HUES64 (cell line): ENCODE results near the gene RDH5.
A peak's percentile ranks its signal among the peaks of the same experiment; 100 is the strongest.

Source experiments
- H3K27ac ChIP-seq: 2 replicates; pipeline ENCODE4 v1.7.0; 2013; ENCODE audit warnings: low read depth, low read length, inconsistent platforms
- H3K27me3 ChIP-seq: 2 replicates; pipeline ENCODE4 v1.6.1; 2013; ENCODE audit warnings: mild to moderate bottlenecking, low read length; ENCODE audit not compliant: insufficient read depth
- H3K36me3 ChIP-seq: 2 replicates; pipeline ENCODE4 v1.6.1; 2013; ENCODE audit warnings: mild to moderate bottlenecking, low read length; ENCODE audit not compliant: insufficient read depth
- H3K4me1 ChIP-seq: 2 replicates; pipeline ENCODE4 v1.6.1; 2013; ENCODE audit warnings: mild to moderate bottlenecking, low read length, moderate library complexity; ENCODE audit not compliant: insufficient read depth
- H3K4me3 ChIP-seq: 2 replicates; pipeline ENCODE4 v1.5.1; 2013; ENCODE audit warnings: mild to moderate bottlenecking, low read length, moderate library complexity
- H3K9ac ChIP-seq: 2 replicates; pipeline ENCODE4 v1.6.1; 2013; ENCODE audit warnings: mild to moderate bottlenecking, low read depth, low read length
- H3K9me3 ChIP-seq: 2 replicates; pipeline ENCODE4 v1.6.1; 2013; ENCODE audit warnings: low read depth, low read length; ENCODE audit not compliant: insufficient read depth
- WGBS: fragments of 150-250, 120-280 bp; methylation state at CpG from one replicate; pipeline ENCODE4 v1.1.7; 2013; ENCODE audit warnings: missing lambda C conversion rate; 5-methylcytosine and 5-hydroxymethylcytosine counted together

Gene RDH5

GRCh38 chr12:55723516-55724225 lies 3.5 kb downstream of the RDH5 start:
- 92% methylated on average over 10 of the region's 10 CpGs for WGBS

DNA sequence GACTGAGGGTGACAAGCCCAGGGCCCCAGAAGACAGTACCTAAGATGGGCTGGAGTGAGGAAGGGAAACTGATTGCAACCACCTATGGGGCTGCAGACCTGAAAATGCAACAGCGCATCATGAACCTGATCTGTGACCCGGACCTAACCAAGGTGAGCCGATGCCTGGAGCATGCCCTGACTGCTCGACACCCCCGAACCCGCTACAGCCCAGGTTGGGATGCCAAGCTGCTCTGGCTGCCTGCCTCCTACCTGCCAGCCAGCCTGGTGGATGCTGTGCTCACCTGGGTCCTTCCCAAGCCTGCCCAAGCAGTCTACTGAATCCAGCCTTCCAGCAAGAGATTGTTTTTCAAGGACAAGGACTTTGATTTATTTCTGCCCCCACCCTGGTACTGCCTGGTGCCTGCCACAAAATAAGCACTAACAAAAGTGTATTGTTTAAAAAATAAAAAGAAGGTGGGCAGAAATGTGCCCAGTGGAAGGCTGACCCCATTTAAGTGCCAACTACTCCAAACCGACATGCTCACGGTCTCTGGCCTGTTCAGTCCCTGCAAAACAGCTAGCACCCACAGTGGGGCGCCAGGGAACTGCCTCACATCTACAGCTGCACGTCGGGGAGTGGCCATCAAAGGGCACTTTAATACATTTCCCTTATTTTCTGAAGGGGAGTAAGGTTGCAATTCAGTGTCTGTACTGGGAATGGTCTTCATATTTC lies 4.2 kb downstream of the RDH5 start:
- H3K4me3 ChIP-seq = no peak overlapping the region
- no peak overlapping the region for H3K27ac ChIP-seq
- peaks cover 7% of the 10 kb centered on the region; the same call in 1 of the 2 replicates for H3K4me1 ChIP-seq
- WGBS = 72% methylated on average over 11 of the region's 11 CpGs
- H3K27me3 ChIP-seq = no peaks in the 10 kb centered on the region
- no peak overlapping the region for H3K9ac ChIP-seq
- no peaks in the 10 kb centered on the region for H3K9me3 ChIP-seq
- H3K36me3 ChIP-seq = peaks cover 36% of the 10 kb centered on the region

More at GRCh38 chr12:55723516-55724225, 3.5 kb downstream of the RDH5 start:
- Histone ChIP-seq H3K36me3 (peaks cover 36% of the 10 kb centered on the region), H3K4me3 (no peak overlapping the region), H3K4me1 (peaks cover 14% of the 10 kb centered on the region; the same call in 1 of the 2 replicates), H3K9ac (no peak overlapping the region), H3K9me3 (no peaks in the 10 kb centered on the region), H3K27ac (no peak overlapping the region), H3K27me3 (no peaks in the 10 kb centered on the region)

DNA sequence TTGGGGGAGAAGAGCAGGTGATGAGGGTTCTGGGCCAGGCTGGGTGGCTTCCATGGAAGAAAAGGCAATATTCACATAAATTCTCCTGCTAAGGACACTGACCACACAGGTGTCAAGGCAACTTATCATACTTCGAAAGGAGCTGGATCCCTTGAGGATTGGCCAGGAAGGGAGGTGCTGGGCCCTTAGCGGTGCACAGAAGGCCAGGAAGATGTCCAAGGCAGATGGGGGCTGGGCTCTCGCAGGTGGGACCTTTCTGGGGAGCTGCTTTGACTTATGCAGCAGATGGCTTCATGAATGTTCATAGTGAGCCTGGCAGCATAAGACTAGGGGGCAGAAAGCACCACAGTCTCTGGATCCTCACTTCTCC lies 4.7 kb downstream of the RDH5 start:
- Histone ChIP-seq H3K27ac (no peak overlapping the region), H3K36me3 (peaks cover 36% of the 10 kb centered on the region), H3K4me3 (no peak overlapping the region), H3K9me3 (no peaks in the 10 kb centered on the region), H3K4me1 (peaks cover 7% of the 10 kb centered on the region; the same call in 1 of the 2 replicates), H3K27me3 (no peaks in the 10 kb centered on the region), H3K9ac (no peak overlapping the region)
- WGBS = 87% methylated on average over 3 of the region's 3 CpGs

- Histone ChIP-seq H3K36me3 (peaks cover 36% of the 10 kb centered on the region), H3K27ac (no peak overlapping the region)
- 87% methylated on average over 3 of the region's 3 CpGs for WGBS
Observed at GRCh38 chr12:55725556-55725955, 5.4 kb downstream of the RDH5 start.

GRCh38 chr12:55726971-55727370 lies 6.8 kb downstream of the RDH5 start:
- Histone ChIP-seq H3K27ac (no peak overlapping the region), H3K4me1 (peaks cover 14% of the 10 kb centered on the region; the same call in 1 of the 2 replicates), H3K36me3 (peaks cover 36% of the 10 kb centered on the region), H3K4me3 (peak overlapping the region; percentile 69; the same call in 1 of the 2 replicates), H3K9ac (no peak overlapping the region), H3K27me3 (no peaks in the 10 kb centered on the region), H3K9me3 (no peaks in the 10 kb centered on the region)
- WGBS = 76% methylated on average over 10 of the region's 10 CpGs

More at GRCh38 chr12:55725556-55725955, 5.4 kb downstream of the RDH5 start:
- no peaks in the 10 kb centered on the region for H3K9me3 ChIP-seq
- H3K4me3 ChIP-seq = no peak overlapping the region
- peaks cover 11% of the 10 kb centered on the region; the same call in 1 of the 2 replicates for H3K4me1 ChIP-seq
- H3K27me3 ChIP-seq = no peaks in the 10 kb centered on the region
- no peak overlapping the region for H3K9ac ChIP-seq

DNA sequence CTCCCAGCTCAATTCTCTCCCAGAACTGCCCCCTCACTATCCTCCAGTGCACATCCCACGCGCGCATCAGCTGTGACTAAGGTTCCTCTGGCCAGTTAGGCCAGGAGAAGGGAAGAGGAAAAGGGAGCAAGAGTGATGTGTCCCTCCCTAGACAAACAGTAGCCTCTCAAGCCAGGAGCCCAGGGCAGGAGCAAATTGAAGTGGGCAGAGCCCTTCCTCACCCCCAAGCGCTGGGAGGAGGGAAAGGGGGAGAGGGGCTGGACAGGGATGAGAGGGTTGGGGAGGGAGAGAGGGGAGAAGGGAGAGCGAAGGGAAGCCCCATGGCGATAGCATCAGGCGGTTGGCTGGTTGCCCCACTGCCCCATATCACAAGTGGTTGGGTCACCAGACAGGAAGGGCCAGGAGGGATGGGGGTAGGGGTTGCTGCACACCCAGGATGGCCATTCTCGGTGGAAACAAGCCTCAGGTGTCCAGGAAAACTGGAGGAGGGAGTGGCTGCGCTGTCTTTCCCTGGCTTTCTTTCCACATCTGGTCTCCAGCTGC lies 7.5 kb downstream of the RDH5 start:
- H3K4me1 ChIP-seq = peaks cover 14% of the 10 kb centered on the region; the same call in 1 of the 2 replicates
- peaks cover 36% of the 10 kb centered on the region for H3K36me3 ChIP-seq
- H3K27ac ChIP-seq = peak overlapping the region; percentile 98; the same call in 1 of the 2 replicates
- H3K4me3 ChIP-seq = peak overlapping the region; percentile 69
- H3K9ac ChIP-seq = peak overlapping the region; percentile 71
- H3K27me3 ChIP-seq = no peaks in the 10 kb centered on the region
- WGBS = 6% methylated on average over 9 of the region's 9 CpGs
- no peaks in the 10 kb centered on the region for H3K9me3 ChIP-seq

DNA sequence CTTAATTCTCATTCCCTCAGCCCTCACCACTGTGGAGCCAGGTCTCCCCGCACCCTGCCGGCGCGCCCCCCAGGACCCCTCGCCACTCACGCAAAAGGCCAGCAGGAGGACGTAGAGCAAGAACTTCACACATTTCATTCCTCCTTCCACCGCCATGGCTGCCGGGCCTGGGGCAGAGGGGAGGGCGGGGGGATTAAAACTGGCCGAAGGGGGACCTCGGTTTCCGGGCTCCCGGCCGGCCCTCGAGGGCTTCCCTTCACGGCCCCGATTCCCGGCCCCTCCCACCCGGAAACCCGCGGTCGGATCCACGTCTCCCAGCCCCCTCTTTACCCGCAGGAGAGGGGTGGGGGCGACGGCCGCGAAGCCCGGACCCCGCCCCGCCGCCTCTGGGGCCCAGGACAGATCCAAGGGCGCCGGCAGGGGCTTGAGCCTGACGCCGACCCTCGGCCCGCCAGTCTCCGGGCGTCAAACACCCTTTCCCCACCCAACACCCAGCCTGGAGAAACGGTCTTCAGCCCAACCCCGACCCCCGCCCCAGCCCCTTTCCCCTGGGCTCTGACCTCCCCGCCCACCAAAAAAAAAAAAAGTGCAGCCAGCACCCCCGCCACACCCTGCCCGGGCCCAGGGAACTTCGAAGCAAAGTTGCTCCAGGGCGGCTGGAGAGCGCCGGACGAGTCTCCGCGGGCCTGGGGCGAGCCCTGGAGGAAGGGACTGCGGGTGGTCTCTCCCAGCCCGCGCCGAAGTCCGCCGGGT lies 8.2 kb downstream of the RDH5 start:
- H3K27me3 ChIP-seq = no peaks in the 10 kb centered on the region
- under 1% methylated on average over 58 of the region's 61 CpGs for WGBS
- peak overlapping the region; percentile 98 for H3K27ac ChIP-seq
- no peaks in the 10 kb centered on the region for H3K9me3 ChIP-seq
- H3K4me1 ChIP-seq = peaks cover 14% of the 10 kb centered on the region; the same call in 1 of the 2 replicates
- H3K9ac ChIP-seq = peak overlapping the region; percentile 71
- peaks cover 31% of the 10 kb centered on the region for H3K36me3 ChIP-seq
- peak overlapping the region; percentile 69 for H3K4me3 ChIP-seq

DNA sequence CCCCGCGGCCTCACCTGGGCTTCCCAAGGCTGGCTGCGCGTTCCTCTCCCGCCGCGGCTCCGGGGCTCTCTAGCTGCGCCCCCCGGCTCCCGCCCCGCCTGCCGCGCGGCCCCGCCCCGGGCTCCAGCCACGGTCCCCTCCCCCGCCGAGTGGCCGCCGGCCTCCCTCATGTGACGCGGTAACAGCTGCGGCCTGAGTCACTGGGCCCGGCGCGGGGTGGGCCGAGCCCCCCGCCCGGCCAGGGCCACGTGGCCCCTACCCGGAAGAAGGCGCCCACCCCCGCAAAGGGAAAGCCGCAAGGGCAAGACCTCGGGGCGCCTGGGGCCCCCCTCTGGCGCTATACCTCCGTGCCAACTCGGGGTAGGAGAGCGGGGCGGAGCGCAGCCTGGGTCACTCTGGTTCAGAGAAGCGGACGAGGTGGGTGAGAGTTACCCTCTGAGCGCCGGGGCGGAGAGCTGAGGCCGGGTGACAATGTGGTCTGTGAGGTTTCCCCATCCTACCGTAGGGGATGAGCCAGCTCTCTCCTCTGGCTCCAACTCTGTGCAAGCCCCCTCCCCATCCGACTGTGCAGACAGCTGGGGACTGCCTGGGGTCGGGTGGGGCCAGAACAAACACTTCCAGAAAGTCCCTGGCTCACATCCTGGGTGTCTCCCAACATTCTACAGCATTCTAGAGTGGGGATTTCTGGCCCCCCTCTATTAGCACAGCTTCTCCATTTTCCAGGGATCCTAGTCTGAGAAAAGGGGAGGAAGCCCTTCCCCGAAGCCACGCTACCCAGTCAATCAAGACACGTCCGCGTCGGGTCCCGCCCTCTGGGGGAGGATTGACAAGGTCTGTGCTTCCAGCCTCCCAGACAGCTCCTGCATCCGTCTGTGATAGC lies 9.0 kb downstream of the RDH5 start, which contains the start of gene CD63:
TSS of gene CD63 (minus strand) at position 71 of the 880 bp plus-strand sequence. CDS start 668 bp downstream, outside the sequence.
- Histone ChIP-seq H3K27me3 (no peaks in the 10 kb centered on the region), H3K4me1 (peaks cover 14% of the 10 kb centered on the region; the same call in 1 of the 2 replicates), H3K9ac (peak within 1 kb of the TSS; percentile 72), H3K9me3 (no peaks in the 10 kb centered on the region), H3K36me3 (peaks cover 25% of the 10 kb centered on the region), H3K4me3 (peak within 1 kb of the TSS; percentile 69), H3K27ac (peak within 1 kb of the TSS; percentile 98)
- under 1% methylated on average over 61 of the region's 61 CpGs for WGBS

DNA sequence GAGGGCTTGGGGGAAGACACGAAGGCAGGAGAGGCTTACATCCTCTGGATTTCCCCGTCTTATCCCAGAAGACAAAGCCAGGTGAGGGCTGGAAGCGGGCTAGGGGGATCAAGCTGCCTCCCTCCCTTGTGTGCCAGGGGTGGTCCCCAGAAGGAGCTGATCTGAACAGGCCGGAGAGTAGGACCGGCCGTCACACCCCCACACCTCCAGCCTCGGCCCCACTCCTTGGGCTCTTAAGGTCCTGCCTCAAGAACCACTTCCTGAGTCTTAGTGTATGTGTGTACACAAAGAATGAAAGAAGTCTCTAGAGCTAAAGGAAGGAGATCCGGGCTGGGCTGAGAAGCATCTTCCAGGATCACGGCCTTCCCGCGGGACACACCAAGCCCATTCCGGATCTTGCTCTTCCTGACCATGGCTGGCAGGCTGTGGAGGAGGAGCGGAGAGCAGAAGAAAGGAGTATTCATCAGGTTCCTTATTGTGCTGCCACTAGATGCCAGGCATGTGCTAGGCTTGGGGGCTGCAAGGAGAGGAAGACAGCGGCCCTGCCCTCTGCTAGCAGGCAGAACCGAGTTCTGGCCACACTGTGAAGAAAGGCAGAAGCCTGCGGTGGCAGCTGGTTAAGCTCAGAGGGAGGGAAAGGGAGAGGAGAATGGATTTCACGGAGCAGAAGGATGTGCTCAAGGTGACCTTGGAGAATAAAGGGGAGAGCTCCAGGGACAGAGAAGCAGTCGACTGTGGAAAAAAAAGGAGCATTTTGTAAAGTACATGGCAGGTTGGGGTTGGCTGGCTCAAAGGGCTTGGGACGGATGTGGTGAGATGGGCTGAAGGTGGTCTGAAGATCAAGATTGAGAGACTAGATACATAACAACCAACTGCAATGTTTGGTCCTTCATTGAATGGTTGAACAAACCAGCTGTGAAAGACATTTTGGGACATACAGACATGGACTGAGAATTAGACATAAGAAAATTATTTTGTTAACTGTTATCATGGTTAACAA lies 9.9 kb downstream of the RDH5 start:
- peak overlapping the region; percentile 98; the same call in 1 of the 2 replicates for H3K27ac ChIP-seq

More for the DNA sequence above, 9.9 kb downstream of the RDH5 start:
- Histone ChIP-seq H3K4me1 (peaks cover 14% of the 10 kb centered on the region; the same call in 1 of the 2 replicates), H3K4me3 (peak overlapping the region; percentile 69), H3K27me3 (no peaks in the 10 kb centered on the region), H3K36me3 (peaks cover 17% of the 10 kb centered on the region), H3K9me3 (no peaks in the 10 kb centered on the region), H3K9ac (peak overlapping the region; percentile 72)
- whole genome bisulfite sequencing = 19% methylated on average over 19 of the region's 19 CpGs
